GM21515 (cell line): ENCODE measurements around the gene PTPN7.
"Not testable (repeated sequence)": the region's sequence is repeated elsewhere in the genome, so short reads cannot be mapped to it uniquely, and the experiment has no call there.

Experiments used
- ATAC-seq: cut with Tn5 transposase; IDR thresholded peaks from one replicate; pipeline ENCODE4 v1.9.1; 2021; ENCODE audit not compliant: unreplicated experiment

The PTPN7 gene

DNA sequence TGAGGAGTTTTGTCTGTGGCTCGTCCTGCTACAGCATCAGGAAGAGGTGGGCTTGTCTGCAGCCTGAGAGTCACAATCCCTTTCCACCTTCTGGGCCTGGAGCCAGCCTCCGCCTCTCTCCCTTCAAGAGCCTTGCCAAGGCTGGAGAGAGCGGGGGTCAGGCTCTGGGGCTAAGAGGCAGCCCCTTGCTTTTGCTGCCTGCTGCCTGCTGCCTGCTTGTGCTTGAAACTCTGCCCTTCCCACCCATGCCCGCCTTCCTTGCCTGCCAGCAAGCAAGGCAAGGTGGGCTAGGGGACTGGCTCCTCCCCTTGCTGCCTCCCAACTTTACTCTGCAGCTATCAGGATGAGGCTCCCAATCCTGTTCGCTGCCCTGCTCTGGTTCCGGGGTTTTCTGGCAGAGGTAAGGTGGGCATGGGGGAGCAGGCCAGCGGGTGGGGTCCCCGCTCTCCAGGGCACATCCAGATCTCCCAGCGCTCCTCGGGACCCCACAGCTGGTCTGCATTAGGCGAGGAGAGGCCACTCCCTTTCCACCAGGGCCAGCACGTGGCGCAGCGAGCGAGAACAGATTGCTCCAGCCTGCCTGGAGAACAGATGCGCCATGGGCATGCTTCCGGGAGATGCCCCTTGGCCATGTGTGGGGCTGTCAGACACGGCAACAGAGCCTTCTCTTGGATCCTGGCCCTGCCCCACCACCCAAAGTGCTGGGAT lies 7.5 kb upstream of the PTPN7 start:
- no peak for ATAC-seq

DNA sequence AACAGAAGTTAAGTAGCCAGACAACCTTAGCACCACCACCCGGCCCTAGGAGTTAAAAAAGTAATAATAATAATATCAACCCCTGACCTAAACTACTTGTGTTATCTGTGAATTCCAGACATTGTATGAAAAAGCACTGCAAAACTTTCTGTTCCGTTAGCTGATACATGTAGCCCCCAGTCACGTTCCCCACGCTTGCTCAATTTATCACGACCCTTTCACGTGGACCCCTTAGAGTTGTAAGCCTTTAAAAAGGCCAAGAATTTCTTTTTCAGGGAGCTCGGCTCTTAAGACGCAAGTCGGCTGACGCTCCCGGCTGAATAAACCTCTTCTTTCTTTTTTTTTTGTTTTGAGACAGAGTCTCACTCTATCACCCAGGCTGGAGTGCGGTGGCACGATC lies 6.7 kb upstream of the PTPN7 start:
- not testable (repeated sequence) for ATAC-seq

DNA sequence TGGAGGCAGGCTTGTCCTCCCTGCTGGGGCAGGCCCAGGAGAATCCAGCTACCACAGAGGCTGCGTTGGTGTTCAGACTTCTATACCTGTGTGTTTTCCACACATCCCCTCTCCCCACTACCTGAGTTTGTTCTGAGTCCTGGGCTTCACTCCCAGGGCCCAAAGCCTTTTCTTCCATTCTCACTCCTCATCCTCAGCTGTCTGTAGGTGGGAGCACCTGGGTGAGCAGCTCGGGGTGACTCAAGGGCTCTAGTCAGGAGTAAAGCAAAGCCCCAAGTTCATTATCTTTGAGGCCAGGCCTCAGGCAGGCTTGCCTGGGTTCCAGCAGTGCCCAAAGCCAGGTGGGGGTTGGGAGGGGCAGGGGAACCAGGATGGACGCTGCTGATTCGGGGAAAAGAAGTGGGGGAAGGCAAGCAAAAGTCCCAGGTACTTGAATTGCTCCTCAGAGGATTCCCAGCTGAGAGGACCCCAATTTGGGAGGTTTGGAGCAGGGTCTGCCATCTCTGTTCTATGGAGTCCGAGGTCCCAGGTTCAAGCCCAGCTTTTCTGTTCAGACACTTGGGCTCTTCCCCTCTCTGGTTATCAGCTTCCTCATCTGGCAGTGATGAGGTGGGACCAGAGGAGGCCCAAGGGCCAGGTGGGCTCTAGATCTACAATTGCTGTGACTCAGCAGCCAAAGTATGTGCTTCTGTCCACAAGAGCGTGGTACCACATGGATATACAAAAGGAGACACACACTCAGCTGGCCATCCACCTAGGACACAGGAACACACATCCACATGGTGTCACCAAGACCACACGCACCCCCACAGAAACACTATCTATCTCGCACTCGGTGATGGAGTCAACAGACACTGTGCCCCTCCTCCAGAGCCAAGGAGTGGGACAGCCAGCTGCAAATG lies 5.8 kb upstream of the PTPN7 start:
- no peak for ATAC-seq

DNA sequence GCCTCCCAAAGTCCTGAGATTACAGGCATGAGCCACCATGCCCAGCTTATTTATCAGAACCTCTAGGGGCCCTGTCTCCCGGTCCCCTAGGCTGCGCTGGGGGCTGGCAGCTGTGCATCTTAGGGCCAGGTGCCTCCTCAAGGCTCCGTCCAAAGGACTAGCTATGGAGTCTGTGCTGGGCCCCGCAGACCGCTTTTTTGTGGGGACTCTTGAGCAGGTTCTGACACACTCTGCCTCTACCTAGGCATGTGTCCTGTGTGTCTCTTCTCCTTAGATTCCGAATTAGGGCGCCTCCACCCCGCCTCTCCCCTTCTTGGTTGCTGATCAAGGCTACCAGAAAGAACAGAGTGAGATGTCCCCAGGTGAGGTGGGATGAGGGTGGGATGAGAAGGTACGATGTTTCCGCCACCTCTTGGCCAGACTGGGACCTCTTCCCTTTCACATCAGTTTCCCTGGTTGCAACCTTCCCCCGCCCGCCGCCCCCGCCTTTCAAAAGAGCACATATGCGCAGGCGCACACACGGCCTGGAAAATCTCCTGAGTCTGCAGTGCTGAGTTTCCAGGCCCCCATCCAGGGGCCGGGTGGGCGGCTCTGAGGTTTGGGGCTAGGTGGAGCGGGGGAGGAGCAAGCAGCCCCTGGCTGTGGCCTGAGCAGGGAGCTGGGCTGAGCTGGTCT lies 5.0 kb upstream of the PTPN7 start:
- no peak for ATAC-seq

DNA sequence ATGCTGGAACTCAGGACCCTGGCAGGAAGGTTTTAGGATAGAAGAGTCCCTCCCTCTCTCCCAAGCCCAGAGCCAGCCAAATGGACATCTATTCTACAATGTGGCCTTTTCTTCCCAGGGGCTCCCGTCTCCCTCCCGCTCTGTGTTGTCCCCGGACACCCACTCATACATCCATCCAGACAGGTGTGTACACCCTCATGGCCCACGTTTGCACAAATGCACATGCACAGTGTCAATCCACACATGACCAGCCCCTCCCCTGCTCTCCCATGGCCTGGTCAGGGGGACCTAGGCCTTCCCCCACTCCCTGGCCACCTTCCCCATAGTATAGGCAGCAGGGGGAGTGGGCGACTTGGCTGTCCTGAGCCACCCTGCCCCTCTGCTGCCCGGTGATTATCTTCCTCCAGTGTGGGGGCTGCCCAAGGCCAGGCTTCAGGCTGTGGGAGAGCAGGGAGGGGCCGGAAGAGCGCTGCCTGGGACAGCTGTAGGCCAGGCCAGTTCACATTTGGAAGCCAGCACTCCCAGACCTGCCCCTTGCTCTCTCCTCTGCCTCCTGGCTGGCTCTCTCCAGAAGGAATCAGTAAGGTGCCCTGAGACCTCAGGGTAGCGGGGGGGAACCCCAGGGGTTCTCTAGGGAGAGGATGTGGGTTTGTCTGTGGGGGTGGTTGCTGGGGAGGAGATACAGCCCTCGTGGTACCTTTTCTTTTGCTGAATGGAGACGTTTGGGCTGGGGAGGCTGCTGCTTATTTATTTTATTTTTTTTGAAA lies 4.1 kb upstream of the PTPN7 start:
- ATAC-seq = peak; percentile 51

DNA sequence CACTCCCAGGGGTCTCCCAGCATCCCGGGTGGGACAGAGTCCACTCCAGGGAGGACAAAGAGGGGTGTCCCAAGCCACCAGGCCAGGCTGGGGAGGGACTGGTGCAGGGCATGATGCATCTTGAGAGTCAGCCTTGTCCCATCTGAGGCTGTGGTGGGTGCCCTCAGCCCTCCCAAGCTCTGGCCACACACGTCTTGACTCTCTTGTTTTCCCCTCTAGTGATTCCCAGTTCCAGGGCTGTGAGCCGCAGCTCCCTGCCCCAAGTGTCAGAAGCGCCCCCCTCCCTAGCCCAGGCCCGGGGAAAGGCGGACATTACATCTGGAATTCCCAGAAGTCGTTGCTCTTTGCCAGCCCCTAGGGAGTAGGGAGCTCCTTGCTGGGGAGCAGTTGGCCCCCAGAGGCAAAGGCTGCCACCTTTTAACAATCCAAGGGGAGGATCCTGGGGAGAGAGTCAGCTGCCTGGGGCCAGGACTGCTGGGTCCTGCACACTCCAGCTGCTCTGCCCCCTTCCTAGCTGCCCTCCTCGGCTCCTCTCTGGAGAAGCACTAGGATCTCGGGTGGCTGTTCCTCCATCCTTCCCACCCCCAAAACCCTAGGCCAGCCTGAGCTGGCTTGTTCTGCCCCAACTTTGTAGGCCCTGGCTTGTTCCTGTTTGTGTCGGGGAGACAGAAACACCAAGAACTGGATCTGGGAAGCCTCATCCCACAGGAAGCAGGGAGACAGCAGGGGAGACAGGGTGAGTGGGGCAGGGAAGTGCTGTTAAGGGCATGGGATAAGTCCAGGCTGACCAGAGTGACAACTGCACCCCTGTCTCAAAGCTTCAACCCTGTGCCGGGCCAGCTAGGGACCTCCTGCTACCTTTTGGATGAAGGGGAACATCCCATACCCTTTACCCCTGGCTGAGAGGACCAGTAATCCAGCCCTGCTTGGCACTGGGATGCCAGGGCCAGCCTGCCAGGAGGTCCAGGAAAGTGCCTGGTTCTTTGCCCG lies 3.2 kb upstream of the PTPN7 start:
- no peak for ATAC-seq

DNA sequence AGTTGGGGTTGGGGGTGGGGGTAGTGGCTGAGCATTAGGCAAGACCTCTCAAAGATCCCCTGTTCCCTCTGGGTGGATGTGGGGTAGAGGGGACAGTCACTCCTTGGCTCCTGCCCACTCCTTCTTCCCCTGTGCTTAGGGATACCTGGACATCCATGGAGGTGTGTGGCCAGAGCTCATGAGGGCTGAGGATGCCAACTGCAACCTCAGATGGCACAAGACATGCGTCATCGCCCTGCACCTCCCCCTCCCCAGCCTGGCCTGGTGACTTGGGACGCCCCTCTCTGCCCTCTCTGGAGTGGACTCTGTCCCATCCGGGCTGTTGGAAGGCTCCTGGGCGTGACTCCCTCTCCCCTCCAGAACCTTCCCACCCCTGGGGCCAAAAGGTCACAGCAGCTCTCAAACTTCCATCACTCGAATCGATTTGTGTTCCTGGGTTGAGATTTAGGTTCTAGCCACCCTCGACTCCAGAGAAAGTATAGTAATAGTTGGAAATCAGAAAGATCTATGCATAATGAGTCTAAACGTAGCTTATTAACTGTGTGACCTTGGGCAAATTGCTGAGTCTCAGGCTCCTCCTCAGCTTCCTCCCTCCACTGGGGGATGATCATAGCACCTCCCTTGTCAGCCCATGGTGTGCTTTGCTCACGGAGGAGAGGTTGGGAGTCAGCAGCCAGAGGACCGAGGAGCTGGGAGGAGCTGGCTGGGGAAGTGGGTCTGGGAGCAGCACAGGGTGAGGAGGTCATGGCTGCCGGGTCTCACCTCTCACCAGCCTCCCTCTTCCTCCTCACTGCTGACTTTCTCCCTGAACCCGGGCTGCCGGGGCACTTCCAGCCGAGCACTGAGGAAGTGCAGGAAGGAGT lies 2.2 kb upstream of the PTPN7 start:
- no peak for ATAC-seq

DNA sequence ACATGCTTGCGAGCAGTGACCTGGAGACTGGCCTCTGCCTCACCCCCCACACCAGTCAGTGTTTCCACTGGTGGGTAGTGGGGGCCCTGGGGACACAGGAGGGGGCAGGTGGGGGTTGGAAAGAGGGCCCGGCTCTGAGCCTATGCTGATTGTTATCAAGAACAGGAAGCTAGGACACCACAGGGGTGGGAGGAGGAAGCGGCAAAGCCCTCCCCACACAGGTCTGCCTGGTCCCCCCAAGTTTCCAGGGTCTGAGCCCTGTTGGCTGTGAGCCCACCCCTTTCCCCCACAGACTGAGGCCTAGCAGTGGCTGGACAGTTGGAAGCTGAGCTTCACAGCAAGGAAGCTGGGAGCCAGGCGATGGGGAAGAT lies 1.6 kb upstream of the PTPN7 start:
- no peak for ATAC-seq

DNA sequence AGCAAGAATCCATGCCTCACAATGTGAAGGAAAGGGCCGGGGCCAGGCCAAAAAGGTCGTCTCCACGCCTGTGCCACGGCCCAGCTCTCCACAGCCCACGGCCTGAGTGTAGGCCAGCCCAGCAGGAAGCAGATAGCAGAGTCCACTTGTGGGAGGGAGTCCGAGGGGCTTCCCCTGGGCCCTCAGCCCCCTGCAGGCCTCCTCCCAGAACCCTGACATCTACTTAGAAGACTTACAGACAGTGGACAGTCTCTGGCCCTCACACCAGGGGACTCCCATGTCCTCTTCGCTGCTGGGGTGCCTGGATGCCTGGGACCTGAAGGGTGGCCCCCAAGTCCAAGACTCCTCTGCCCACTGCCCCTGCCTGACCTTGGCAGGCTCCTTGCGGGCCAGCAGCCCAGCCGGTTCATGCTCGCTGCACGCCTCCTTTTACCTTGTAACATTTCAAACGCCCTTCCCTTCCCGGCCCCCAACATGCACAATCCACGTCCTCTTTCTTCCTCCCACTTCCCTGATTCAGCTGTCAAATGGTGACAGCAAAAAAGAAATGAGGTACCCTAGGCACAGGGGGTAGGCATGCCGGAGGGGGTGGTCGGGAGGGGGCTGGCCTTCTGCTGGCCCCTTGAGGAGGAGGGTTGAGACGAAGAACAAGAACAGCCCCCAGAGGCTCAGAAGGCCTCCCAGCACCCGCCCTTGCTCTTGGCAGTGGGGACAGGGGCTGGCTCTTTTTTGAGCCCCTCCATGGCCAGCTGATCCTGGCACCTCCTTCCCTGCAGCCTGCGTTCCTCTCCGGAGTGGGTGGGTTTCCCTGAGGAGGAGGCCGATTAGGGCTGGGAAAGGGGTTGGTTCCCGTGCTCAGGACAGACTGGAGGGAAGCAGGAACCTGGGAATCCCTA lies 997 bp upstream of the PTPN7 start:
- ATAC-seq = no peak

DNA sequence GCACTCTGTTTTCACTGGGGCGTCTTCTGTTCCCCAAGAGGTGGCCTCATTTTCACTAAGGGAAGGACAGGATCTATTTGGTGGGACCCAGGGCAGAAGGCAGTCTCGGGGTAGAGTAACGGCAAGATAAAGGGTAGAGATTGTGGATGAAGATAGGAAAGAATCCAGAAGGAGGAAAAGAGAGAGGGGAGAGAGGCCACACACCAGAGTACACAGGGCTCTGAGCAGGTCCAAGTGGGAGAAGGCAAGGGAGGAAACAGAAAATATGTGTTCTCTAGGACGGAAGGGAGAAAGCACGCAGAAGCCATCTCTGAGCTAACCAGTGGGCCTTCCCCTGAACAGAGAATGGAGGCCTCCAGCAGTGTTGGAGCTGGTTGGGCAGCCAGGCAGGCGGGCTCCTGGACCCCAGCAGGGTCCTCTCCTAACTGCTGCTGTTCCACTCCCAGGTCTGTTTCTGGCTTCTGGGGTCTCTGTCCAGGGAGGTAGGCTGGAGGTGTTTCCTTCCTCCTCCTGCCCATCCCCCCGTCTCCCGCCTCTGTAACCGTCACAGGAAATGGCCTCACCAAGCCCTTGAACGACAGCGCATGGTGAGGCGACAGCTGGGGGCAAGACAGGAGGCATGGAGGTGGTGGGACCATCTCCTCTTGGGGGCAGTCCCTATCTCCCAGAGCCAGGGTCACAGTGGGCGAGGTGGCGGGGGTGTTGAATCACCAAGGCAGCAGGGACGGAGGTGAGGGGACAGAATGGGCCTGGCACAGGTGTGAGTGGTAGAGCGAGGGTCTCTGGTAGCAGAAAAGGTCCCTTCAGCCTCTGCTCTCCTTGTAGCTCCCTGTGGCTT lies 649 bp downstream of the PTPN7 start:
- no peak for ATAC-seq

DNA sequence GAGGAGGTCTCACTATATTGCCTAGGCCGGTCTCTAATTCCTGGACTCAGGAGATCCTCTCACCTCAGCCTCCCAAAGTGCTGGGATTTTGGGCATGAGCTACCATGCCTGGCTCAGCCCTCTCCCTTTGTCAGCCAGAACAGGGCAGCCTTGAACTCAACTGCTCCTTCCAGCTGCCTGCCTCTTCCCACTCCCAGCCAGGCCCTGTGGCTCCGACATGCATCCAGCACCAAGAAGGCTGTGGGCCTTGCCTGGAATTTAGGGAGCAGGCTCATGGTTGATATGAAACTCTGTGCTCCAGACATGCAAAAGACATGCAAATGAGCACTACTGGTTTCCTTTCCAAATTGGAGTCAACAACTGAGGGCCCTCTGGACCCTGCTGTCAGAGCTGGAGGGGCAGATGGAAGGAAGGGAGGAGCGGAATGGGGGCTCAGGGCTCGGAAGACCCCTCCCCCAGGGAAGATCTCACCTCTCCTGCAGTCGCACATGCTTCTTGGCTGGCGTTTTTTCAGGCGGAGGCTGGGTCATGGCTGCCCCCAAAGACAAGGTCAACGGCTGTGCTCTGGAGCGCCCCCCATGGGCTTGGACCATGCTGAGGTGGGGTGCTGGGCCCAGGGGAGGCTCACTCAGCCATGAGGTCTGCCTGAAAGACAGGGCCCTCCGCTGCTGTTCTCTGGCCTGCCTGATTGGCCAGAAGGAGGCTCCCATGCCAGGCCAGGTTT lies 1.4 kb downstream of the PTPN7 start:
- no peak for ATAC-seq

DNA sequence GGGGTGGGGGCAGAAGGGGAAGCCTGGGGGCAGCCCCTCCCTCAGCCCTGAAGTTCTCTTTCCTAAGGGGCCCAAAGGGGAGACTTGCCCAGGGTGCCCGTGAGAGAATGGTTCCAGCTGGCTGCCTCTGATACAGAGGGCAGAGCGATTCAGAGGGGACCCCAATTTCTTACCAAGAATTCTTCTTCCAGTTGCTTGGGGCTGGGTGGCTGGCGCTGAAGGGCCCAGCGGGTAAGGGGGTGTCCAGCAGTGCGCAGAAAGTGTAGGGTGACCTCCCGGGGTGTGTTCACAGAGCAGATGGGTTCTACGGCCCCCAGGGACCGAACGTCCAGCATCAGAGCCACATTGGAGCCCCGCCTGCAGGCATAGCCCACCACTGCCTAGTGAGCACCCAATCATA lies 2.5 kb downstream of the PTPN7 start:
- ATAC-seq = no peak

DNA sequence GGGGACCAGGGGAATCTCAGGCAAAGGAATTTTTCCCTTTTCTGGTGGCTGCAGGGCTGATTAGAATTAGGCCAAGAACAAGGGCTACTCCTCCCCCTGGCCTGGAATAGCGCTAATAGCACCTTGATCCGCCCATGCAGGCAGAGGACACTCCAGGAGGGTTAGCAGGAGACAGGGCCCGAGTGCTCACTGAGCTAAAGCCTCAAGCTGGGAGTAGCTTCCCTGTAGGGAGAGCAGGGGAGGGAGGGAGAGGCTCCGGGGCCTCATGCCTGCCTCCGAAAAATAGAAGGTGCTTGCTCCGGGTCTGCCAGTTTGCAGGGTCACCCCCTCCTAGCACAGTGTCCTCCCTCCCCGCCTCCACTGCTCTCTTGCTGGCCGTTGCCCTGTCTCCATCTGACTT lies 3.8 kb downstream of the PTPN7 start:
- ATAC-seq = no peak

DNA sequence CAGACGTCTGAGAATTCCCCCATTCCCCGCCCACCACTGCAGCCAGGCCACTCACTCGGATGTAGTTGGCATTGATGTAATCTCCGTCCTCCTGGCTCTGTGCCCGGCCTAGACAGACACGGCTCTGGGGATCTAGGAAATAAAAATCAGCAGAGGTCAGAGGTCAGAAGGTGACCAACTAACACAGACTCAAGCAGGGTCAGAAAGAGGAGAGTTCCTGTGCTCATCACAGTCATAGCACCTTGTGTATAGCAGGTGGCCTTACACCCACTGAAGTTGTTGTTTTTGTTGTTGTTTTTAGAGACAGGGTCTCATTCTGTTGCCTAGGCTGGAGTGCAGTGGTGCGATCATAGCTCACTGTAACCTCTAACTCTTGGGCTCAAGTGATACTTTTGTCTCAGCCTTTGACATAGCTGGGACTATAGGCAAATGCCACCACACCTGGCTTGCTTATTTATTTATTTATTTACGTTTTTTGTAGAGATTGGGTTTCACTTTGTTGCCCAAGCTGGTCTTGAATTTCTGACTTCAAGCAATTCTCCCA lies 4.9 kb downstream of the PTPN7 start:
- no peak for ATAC-seq

DNA sequence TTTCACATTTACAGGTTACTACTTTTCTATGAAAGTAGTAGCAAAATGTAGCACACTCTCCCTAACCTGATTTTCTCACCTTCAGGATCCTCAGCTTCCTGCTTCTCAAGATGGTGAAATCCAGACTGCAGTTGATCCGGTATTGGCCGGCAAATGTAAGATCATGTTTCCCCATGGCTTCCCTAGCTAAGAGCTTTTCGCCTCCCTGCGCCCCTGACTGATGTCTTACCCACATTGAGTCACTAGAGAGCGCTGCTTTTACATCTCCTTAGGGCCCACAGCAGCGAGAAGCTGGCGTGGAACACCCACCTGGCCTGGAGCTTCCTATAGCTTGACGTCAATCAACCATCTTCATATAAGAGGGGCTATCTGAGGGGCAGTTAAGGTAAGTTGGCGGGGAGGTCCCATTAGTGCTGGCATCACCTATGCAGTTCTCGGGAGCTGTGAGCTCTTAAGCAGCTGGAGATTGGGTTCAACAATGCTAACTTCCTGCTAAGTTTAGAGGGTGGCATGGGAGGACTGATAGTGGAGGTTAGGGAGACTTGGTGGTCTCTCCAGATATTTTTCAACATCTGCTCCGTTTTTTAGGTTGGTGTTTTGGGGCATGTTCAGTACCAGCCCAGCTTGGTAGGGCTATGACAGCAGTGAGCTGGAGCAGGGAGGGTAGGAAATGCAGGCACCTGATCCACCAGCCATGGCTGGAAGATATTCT lies 5.5 kb downstream of the PTPN7 start:
- no peak for ATAC-seq
